ENCODE results near the gene LEPROT.

The LEPROT gene

DNA sequence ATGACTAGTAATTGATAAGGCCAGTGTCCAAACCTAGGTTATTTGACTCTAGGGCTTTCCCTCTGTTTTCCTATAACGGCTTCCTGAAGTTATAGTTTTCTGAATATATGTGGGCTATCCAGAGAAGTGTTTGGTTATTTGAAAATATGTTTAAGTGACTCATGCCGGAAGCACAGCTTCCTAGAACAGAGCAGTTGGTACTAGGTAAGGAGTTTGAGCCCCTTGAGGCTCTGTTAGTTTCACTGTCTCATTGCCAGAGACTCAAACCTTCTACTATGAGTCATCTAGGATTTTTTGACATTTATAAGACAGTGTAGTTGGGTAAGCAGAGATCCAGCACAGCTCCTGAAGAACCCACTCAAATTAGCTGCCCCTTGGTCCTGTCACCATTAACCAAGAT lies 27.1 kb upstream of the LEPROT start:
- Histone ChIP-seq H3K27me3 (ENCODE audit: insufficient read depth, low read length) (no peaks in the 10 kb centered on the region), H3K79me2 (ENCODE audit: control insufficient read depth, insufficient read depth, low read length, unreplicated experiment) (no peaks in the 10 kb centered on the region), H2AFZ (ENCODE audit: low read length, unreplicated experiment) (no peak overlapping the region), H3K4me1 (ENCODE audit: control insufficient read depth, insufficient read depth, low read length, unreplicated experiment) (peaks cover 13% of the 10 kb centered on the region), H3K36me3 (ENCODE audit: insufficient read depth, low read length) (no peaks in the 10 kb centered on the region), H3K27ac (ENCODE audit: low read depth, low read length) (no peak overlapping the region), H3K4me3 (ENCODE audit: low read depth, low read length) (no peak overlapping the region)

DNA sequence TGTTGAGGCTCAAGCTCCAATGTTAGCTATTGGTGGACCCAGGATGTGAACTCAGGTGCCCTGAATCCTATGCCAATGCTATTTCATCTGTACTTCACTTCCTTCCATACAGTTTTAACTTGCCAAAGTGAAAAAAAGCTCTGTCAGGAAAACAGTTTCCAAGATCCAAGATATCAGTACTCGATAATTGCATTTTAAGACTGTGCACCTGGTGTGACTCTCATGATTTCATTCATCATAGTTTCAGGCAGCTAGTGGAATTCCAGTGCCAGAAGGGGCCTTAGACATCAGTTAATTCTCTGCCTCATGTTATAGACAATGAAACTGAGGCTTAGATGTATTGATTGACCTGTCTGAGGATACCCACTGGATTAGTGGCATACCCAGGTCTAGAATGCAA lies 26.5 kb upstream of the LEPROT start:
- Histone ChIP-seq H3K4me1 (ENCODE audit: control insufficient read depth, insufficient read depth, low read length, unreplicated experiment) (peaks cover 13% of the 10 kb centered on the region), H3K27me3 (ENCODE audit: insufficient read depth, low read length) (no peaks in the 10 kb centered on the region), H2AFZ (ENCODE audit: low read length, unreplicated experiment) (no peak overlapping the region), H3K36me3 (ENCODE audit: insufficient read depth, low read length) (no peaks in the 10 kb centered on the region), H3K27ac (ENCODE audit: low read depth, low read length) (no peak overlapping the region), H3K79me2 (ENCODE audit: control insufficient read depth, insufficient read depth, low read length, unreplicated experiment) (no peaks in the 10 kb centered on the region), H3K4me3 (ENCODE audit: low read depth, low read length) (no peak overlapping the region)

DNA sequence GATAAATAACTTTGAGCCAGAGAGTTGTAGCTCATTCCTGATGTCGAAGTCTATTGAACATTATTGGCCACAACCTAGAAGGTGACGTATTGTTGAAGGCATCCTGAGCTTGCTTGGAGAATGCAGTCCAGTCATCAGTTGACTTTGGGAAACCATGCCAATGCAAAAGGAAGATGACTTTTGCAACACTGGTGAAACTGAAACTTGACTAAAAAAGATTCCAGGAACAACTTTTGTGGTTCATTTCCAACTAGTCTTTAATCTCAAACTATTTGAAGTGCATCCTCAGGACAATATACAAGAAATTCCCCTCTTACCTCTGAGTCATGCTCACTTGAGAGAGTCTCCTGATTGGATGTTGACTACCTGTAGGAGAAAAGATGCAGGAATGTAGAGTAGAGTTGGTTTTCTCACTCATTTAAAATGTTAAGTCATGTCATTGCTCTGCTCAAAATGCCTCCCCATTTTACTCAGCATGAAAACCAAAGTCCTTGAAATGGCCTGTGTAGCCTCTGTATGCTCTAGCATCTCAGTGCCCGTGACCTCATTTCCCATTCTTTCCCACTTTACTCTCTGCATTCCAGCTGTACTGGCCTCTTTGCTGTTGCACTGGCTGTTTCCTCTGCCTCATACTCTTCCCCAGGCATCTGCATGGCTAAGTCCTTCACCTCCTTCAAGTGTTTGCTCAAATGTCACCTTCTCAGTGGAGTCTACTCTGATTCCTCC lies 24.4 kb upstream of the LEPROT start:
- peaks cover 13% of the 10 kb centered on the region for H3K4me1 ChIP-seq (ENCODE audit: control insufficient read depth, insufficient read depth, low read length, unreplicated experiment)
- H3K36me3 ChIP-seq (ENCODE audit: insufficient read depth, low read length) = no peaks in the 10 kb centered on the region
- no peak overlapping the region for H2AFZ ChIP-seq (ENCODE audit: low read length, unreplicated experiment)

DNA sequence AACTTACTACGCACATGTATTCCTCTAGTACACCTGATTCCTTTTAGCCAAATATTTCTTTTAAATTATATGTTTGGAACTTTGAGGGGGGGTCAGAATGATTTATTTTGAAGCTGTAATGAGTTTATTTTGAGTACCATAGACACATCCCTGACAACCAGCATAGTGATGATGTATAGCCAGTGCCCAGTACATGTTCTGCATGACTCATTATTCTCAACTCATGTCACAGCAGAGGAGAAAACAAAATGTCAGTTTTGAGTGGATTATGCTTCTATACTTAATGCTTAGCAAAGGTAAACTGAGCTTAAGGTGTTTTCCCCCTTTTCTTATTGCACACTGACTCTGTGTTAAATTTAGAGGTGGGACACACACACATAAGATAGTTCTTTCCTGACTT lies 22.4 kb upstream of the LEPROT start:
- no peak overlapping the region for H2AFZ ChIP-seq (ENCODE audit: low read length, unreplicated experiment)
- H3K36me3 ChIP-seq (ENCODE audit: insufficient read depth, low read length) = no peaks in the 10 kb centered on the region
- H3K4me1 ChIP-seq (ENCODE audit: control insufficient read depth, insufficient read depth, low read length, unreplicated experiment) = peaks cover 9% of the 10 kb centered on the region
- no peaks in the 10 kb centered on the region for H3K79me2 ChIP-seq (ENCODE audit: control insufficient read depth, insufficient read depth, low read length, unreplicated experiment)
- no peak overlapping the region for H3K27ac ChIP-seq (ENCODE audit: low read depth, low read length)
- H3K4me3 ChIP-seq (ENCODE audit: low read depth, low read length) = no peak overlapping the region
- H3K27me3 ChIP-seq (ENCODE audit: insufficient read depth, low read length) = no peaks in the 10 kb centered on the region

More for the DNA sequence above, 24.4 kb upstream of the LEPROT start:
- Histone ChIP-seq H3K4me3 (ENCODE audit: low read depth, low read length) (no peak overlapping the region), H3K27me3 (ENCODE audit: insufficient read depth, low read length) (no peaks in the 10 kb centered on the region), H3K79me2 (ENCODE audit: control insufficient read depth, insufficient read depth, low read length, unreplicated experiment) (no peaks in the 10 kb centered on the region), H3K27ac (ENCODE audit: low read depth, low read length) (0 out of 2 replicates have a peak overlapping the region, but pooled peaks have one; percentile 14)

DNA sequence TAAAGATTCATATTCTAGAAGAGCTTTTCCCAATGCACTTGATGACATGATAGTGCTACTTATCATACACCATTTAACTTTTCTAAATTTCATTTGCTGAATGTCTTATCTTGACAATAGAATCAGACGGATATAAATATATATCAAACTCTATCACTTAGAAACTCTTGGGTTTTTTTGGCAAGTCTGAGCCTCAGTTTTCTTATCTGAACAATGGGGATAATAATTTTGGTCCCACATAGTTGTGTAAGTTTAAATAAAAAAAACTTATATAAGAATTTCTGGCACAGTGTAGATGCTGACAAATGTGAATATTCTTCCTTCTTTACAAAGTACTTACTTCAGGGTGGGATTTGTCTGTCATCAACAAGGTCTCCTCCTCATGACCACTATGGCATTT lies 21.5 kb upstream of the LEPROT start:
- Histone ChIP-seq H3K79me2 (ENCODE audit: control insufficient read depth, insufficient read depth, low read length, unreplicated experiment) (no peaks in the 10 kb centered on the region), H3K36me3 (ENCODE audit: insufficient read depth, low read length) (no peaks in the 10 kb centered on the region), H3K4me3 (ENCODE audit: low read depth, low read length) (no peak overlapping the region), H3K27ac (ENCODE audit: low read depth, low read length) (no peak overlapping the region), H3K27me3 (ENCODE audit: insufficient read depth, low read length) (no peaks in the 10 kb centered on the region), H3K4me1 (ENCODE audit: control insufficient read depth, insufficient read depth, low read length, unreplicated experiment) (peaks cover under 1% of the 10 kb centered on the region), H2AFZ (ENCODE audit: low read length, unreplicated experiment) (no peak overlapping the region)

DNA sequence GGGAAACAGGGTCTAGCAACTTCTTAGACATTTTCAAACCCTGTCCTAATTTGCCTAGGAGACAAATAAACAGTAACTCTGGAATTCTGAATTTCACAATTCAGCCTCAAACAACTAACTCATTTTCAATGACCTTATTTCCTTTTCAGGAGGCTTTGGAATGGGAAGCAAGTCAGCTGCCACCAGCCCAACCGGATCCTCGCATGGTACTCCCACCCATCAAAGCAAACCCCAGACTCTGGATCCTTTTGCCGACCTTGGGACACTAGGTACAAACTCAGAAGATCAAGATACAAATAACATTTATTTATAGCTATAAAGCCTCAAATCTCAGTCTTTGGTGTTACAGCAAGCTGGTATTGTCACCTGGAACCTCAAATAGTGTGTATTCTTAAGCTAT lies 18.9 kb upstream of the LEPROT start:
- Histone ChIP-seq H3K36me3 (ENCODE audit: insufficient read depth, low read length) (no peaks in the 10 kb centered on the region), H3K4me3 (ENCODE audit: low read depth, low read length) (no peak overlapping the region), H3K4me1 (ENCODE audit: control insufficient read depth, insufficient read depth, low read length, unreplicated experiment) (no peaks in the 10 kb centered on the region), H3K79me2 (ENCODE audit: control insufficient read depth, insufficient read depth, low read length, unreplicated experiment) (no peaks in the 10 kb centered on the region), H3K27ac (ENCODE audit: low read depth, low read length) (no peak overlapping the region), H2AFZ (ENCODE audit: low read length, unreplicated experiment) (no peak overlapping the region), H3K27me3 (ENCODE audit: insufficient read depth, low read length) (no peaks in the 10 kb centered on the region)

DNA sequence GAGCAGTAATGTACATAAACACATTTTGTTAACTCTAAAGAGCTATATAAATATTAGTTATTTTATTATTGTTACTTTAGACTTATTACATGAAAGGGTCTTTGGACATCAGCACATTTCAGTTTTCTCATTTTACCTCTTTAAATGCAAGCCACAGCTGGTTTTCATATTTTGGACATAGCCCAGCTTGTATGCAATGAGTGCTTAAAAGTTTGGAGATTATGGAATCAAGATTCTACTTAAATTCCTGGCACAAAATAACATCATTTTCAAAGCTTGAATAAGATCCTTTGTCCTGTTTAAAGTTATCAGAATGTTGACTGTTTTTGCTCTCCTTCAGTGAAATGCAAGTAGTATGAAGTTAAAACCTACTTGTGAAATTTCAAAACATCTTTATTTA lies 15.5 kb upstream of the LEPROT start:
- Histone ChIP-seq H3K36me3 (ENCODE audit: insufficient read depth, low read length) (no peaks in the 10 kb centered on the region), H2AFZ (ENCODE audit: low read length, unreplicated experiment) (no peak overlapping the region), H3K27ac (ENCODE audit: low read depth, low read length) (no peak overlapping the region), H3K4me1 (ENCODE audit: control insufficient read depth, insufficient read depth, low read length, unreplicated experiment) (peaks cover 7% of the 10 kb centered on the region), H3K4me3 (ENCODE audit: low read depth, low read length) (no peak overlapping the region), H3K27me3 (ENCODE audit: insufficient read depth, low read length) (no peaks in the 10 kb centered on the region), H3K79me2 (ENCODE audit: control insufficient read depth, insufficient read depth, low read length, unreplicated experiment) (no peaks in the 10 kb centered on the region)

DNA sequence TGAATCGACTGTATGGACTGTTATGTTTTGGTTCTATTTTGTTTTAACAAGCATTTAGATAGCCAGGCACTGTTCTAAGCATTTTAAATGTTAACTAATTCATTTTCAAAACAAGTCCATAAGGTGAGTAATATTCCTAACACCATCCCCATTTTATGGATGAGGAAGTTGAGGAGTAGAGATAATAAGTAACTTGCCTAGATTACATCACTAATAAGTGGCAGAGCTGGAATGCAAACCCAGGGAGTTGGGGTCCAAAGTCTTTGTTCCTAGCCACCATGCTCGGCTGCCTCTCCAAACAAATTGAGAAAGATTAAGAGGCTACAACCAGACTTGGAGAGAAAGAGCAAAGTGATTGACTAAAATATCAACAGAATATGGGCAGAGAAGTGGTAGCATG lies 12.6 kb upstream of the LEPROT start:
- Histone ChIP-seq H3K4me3 (ENCODE audit: low read depth, low read length) (no peak overlapping the region), H2AFZ (ENCODE audit: low read length, unreplicated experiment) (no peak overlapping the region), H3K79me2 (ENCODE audit: control insufficient read depth, insufficient read depth, low read length, unreplicated experiment) (no peaks in the 10 kb centered on the region), H3K27ac (ENCODE audit: low read depth, low read length) (no peak overlapping the region), H3K36me3 (ENCODE audit: insufficient read depth, low read length) (no peaks in the 10 kb centered on the region), H3K27me3 (ENCODE audit: insufficient read depth, low read length) (no peaks in the 10 kb centered on the region), H3K4me1 (ENCODE audit: control insufficient read depth, insufficient read depth, low read length, unreplicated experiment) (peaks cover 18% of the 10 kb centered on the region)

DNA sequence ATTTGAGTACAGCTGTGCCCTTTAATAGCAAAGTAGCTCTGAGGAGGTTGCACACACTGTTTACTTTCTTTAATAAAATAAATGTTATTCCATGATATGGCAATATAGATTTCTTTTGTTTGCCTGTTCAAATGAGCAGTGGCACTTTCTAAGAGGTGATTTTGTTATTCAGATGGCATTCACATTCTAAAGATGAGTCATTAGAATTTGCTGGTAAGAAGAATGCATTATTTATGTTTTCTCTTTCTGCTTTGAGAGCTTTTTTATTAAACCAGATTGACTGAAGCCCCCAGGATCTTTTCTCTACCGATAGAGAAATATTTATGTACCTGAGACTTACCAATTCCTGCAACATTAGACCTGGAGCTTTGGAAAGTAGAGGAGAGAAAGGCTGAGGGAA lies 11.2 kb upstream of the LEPROT start:
- Histone ChIP-seq H3K27ac (ENCODE audit: low read depth, low read length) (no peak overlapping the region), H3K27me3 (ENCODE audit: insufficient read depth, low read length) (no peaks in the 10 kb centered on the region), H3K79me2 (ENCODE audit: control insufficient read depth, insufficient read depth, low read length, unreplicated experiment) (no peaks in the 10 kb centered on the region), H2AFZ (ENCODE audit: low read length, unreplicated experiment) (no peak overlapping the region), H3K4me1 (ENCODE audit: control insufficient read depth, insufficient read depth, low read length, unreplicated experiment) (peaks cover 18% of the 10 kb centered on the region), H3K4me3 (ENCODE audit: low read depth, low read length) (no peak overlapping the region), H3K36me3 (ENCODE audit: insufficient read depth, low read length) (no peaks in the 10 kb centered on the region)

DNA sequence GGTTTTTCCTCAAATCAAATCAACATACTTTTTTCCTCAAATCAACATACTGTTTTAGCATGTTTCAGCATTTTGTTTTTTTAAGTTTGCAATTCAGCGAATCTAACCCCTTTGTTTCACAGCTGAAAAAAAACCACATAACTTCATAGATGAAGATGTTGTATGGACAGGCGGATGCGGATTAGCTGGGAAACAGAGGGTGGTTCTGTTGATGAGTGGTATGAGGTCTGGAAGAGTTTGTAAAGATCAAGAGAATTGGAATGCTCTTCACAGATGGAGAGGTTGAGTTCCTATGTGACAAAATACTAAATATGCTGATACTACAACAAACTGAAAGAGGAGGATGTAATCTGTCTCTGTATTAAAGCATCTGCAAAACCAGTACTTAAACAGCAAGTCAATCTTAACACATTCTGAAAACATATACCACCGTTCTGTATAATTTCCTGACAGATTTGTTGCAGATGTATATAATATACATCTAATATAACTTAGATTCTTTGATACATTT lies 10.6 kb upstream of the LEPROT start:
- Histone ChIP-seq H2AFZ (ENCODE audit: low read length, unreplicated experiment) (no peak overlapping the region), H3K36me3 (ENCODE audit: insufficient read depth, low read length) (no peaks in the 10 kb centered on the region), H3K27ac (ENCODE audit: low read depth, low read length) (no peak overlapping the region), H3K79me2 (ENCODE audit: control insufficient read depth, insufficient read depth, low read length, unreplicated experiment) (no peaks in the 10 kb centered on the region), H3K27me3 (ENCODE audit: insufficient read depth, low read length) (no peaks in the 10 kb centered on the region), H3K4me3 (ENCODE audit: low read depth, low read length) (no peak overlapping the region), H3K4me1 (ENCODE audit: control insufficient read depth, insufficient read depth, low read length, unreplicated experiment) (peaks cover 18% of the 10 kb centered on the region)

DNA sequence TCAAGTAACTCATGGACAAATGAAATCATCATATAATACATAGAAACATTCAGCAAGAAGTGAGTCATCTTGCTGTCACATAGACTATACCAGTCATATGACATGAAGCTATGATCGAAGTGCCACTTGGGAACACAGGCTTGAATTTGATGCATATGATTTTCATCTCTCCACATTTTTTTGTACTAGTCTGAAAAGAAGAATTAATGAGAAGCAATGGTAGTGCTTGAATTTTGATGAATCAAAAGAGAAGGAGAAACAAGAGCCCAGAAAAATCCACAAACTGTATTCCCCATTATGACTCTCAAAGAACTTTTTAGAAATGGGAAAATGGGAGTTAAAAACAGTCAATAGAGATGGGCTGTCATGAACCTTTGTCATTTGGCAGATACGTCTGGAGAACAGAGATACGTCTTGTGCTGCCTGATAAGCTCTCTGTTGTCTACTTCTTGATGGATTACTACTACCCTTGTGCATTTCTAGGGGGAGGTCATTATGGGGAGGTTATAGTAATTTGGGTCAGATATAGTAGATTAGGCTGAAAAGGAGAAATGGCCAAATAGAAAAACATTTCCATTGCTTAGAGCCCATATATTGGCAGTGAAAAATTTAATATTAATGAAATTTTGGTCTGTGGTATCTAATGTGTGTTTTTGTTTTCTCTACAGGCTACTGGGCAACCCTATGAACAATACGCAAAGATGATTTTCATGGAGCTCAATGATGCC lies 8.0 kb upstream of the LEPROT start:
- Histone ChIP-seq H3K4me1 (ENCODE audit: control insufficient read depth, insufficient read depth, low read length, unreplicated experiment) (peaks cover 18% of the 10 kb centered on the region), H2AFZ (ENCODE audit: low read length, unreplicated experiment) (peak overlapping the region; percentile 18), H3K79me2 (ENCODE audit: control insufficient read depth, insufficient read depth, low read length, unreplicated experiment) (no peaks in the 10 kb centered on the region), H3K27me3 (ENCODE audit: insufficient read depth, low read length) (no peaks in the 10 kb centered on the region), H3K27ac (ENCODE audit: low read depth, low read length) (peak overlapping the region; percentile 31; the same call in 1 of the 2 replicates), H3K36me3 (ENCODE audit: insufficient read depth, low read length) (no peaks in the 10 kb centered on the region), H3K4me3 (ENCODE audit: low read depth, low read length) (no peak overlapping the region)
